GM06990 (cell line): ENCODE data around the gene SFRP2.

Experiments
- DNase-seq: peaks from one replicate; pipeline ENCODE4 v3.0.0-alpha.2; 2011; ENCODE audit not compliant: insufficient read length; ENCODE audit errors: extremely low read depth
- H3K27me3 ChIP-seq: replicated peaks from 2 replicates; pipeline ENCODE4 v1.6.0; 2011; ENCODE audit warnings: low read length; ENCODE audit not compliant: control insufficient read depth, insufficient read depth
- H3K36me3 ChIP-seq: 2 replicates; pipeline ENCODE4 v1.5.1; 2011; ENCODE audit warnings: low read length; ENCODE audit not compliant: control insufficient read depth, insufficient read depth
- H3K4me3 ChIP-seq: replicated peaks from 2 replicates; pipeline ENCODE4 v1.5.1; 2011; ENCODE audit warnings: low read depth, mild to moderate bottlenecking, control low read depth, low read length
- CTCF ChIP-seq: IDR thresholded peaks from 2 replicates; pipeline ENCODE4 v1.5.1; 2011; ENCODE audit warnings: low read length, control low read depth, mild to moderate bottlenecking, inconsistent platforms; ENCODE audit not compliant: insufficient read depth, poor library complexity, severe bottlenecking

The SFRP2 gene

GRCh38 chr4:153785910-153786721 lies 2.8 kb downstream of the SFRP2 start:
- no peak for DNase-seq
- TF ChIP-seq CTCF = peak; percentile 57
- no peaks in the 10 kb centered on the region for H3K36me3 ChIP-seq
- peaks cover under 1% of the 10 kb centered on the region; the same call in 1 of the 2 replicates for H3K27me3 ChIP-seq
- H3K4me3 ChIP-seq = no peak overlapping the region

- Histone ChIP-seq H3K27me3 (no peaks in the 10 kb centered on the region; the same call in 1 of the 2 replicates), H3K36me3 (no peaks in the 10 kb centered on the region), H3K4me3 (no peak overlapping the region)
- TF ChIP-seq CTCF = no peak
- no peak for DNase-seq
These were observed 4.7 kb downstream of the SFRP2 start for GRCh38 chr4:153784166-153784699.

- no peak overlapping the region for H3K4me3 ChIP-seq
- no peak for DNase-seq
- no peaks in the 10 kb centered on the region; the same call in 1 of the 2 replicates for H3K27me3 ChIP-seq
- no peak for TF ChIP-seq CTCF
- H3K36me3 ChIP-seq = no peaks in the 10 kb centered on the region
These were observed 6.3 kb downstream of the SFRP2 start for GRCh38 chr4:153782581-153782980.

GRCh38 chr4:153781717-153782416 lies 7.0 kb downstream of the SFRP2 start:
- Histone ChIP-seq H3K4me3 (no peak overlapping the region), H3K27me3 (no peaks in the 10 kb centered on the region; the same call in 1 of the 2 replicates), H3K36me3 (no peaks in the 10 kb centered on the region)
- DNase-seq = no peak
- TF ChIP-seq CTCF = no peak

GRCh38 chr4:153781280-153781679 lies 7.6 kb downstream of the SFRP2 start:
- H3K36me3 ChIP-seq = no peaks in the 10 kb centered on the region
- no peak for DNase-seq
- no peaks in the 10 kb centered on the region; the same call in 1 of the 2 replicates for H3K27me3 ChIP-seq
- no peak for TF ChIP-seq CTCF
- H3K4me3 ChIP-seq = no peak overlapping the region
